HG03159 (cell line): ENCODE results near the gene CENPK.
"Not testable (repeated sequence)": the region's sequence is repeated elsewhere in the genome, so short reads cannot be mapped to it uniquely, and the experiment has no call there.

Experiments used
- ATAC-seq: cut with Tn5 transposase; IDR thresholded peaks from one replicate; pipeline ENCODE4 v1.9.1; 2021; ENCODE audit warnings: mild to moderate bottlenecking, moderate library complexity; ENCODE audit not compliant: unreplicated experiment

The CENPK gene, protein sequence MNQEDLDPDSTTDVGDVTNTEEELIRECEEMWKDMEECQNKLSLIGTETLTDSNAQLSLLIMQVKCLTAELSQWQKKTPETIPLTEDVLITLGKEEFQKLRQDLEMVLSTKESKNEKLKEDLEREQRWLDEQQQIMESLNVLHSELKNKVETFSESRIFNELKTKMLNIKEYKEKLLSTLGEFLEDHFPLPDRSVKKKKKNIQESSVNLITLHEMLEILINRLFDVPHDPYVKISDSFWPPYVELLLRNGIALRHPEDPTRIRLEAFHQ

GRCh38 chr5:65562731-65563701 lies at the start of gene CENPK, which contains the start of gene PPWD1:
TSS of gene CENPK (minus strand) at chr5:65563168. CDS start at chr5:65554907, 8,261 bp downstream.
TSS of gene PPWD1 (plus strand) at chr5:65563296. CDS start at chr5:65563311, 15 bp downstream.
- peak; percentile 99 for ATAC-seq

GRCh38 chr5:65612298-65612907 lies 49.4 kb upstream of the CENPK start:
- no peak for ATAC-seq

DNA sequence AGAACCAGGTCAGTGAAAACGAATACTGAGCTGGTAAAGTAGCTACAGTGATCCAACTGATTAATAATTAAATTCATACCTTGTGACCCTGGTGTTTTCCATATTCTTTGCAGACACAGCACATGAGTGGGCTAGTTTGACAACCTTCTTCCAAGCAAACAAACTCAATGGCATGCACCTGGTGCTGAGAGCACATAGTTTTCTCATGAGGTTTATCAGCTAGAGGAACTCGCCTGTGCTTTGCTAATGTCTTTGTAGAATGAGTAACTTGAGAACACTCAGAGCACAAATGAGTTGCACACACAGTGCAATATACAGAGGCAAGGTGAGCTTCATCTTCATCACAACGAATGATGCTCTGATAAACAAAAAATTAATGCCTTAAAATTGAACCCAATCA lies 48.6 kb upstream of the CENPK start:
- no peak for ATAC-seq

- ATAC-seq, result not testable (repeated sequence)
Observed at GRCh38 chr5:65601761-65602160, 38.8 kb upstream of the CENPK start.

- ATAC-seq, result no peak
Observed at GRCh38 chr5:65588694-65589093, 25.7 kb upstream of the CENPK start.

GRCh38 chr5:65577141-65577540 lies 14.2 kb upstream of the CENPK start:
- no peak for ATAC-seq

DNA sequence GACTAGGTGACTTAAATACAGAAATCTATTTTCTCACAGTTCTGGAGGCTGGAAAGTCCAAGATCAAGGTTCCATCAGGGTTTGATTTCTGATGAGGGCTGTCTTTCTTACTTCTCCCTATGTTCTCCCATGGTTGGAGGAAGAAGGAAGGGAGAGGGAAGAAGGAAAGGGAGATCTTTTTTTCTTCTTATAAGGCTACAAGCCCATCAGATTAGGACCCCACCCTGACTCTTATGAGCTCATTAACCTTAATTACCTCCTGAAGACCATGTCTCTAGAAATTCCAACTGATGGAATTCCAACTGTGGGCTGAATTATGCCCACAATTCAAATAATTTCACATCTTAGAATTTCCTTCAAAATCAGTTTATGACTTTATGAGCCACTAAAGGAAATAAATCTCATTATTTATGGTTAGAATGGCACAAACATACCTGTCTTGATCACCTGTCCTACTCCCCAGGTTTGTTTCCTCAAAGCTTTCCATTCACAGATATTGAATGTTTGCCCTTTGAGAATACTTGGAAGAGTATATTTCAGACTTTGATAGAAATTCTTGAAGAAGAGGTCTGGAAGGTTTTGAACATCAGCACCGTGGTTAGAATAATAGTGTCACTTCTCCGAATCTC lies 7.7 kb upstream of the CENPK start:
- no peak for ATAC-seq

- no peak for ATAC-seq
Observed at GRCh38 chr5:65566505-65566904, 3.5 kb upstream of the CENPK start.

DNA sequence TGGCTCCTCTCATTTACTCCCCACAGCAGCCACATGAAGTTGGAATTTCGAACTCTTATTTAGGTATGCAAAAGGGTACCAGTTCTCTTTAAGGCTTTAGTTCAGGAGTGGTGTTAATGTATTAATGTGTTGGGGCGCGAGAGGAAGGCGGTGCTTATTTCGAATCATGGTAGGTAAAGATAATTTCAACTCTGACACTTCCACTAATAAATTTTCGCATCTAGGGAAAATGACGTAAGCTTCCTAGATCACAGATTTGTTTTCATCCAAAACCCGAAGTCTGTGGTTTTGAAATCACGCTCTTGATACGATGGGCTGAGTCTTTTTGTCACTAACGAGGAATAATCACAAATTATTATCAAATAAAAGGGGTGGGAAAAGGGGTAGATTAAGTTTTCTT lies 809 bp upstream of the CENPK start:
- ATAC-seq, result no peak

- no peak for ATAC-seq
Observed at GRCh38 chr5:65556718-65557117, 6.2 kb downstream of the CENPK start.

DNA sequence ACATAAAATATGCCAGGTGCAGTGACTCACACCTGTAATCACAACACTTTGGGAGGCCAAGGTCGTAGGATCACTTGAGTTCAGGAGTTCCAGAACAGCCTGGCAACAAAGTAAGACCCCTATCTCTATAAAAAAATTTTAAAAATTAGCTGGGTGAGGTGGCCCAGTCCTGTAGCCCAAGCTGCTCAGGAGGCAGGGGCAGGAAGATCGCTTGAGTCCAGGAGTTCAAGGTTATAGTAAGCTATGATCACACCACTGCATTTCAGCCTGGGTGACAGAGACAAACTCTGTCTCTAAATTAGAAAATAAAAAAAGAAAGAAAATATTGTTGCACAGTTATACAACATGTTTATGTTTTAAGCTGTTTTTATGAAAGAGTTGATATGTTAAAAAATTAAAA lies 6.8 kb downstream of the CENPK start:
- ATAC-seq, result no peak

- ATAC-seq, result no peak
Observed at GRCh38 chr5:65555287-65555686, 7.7 kb downstream of the CENPK start.

DNA sequence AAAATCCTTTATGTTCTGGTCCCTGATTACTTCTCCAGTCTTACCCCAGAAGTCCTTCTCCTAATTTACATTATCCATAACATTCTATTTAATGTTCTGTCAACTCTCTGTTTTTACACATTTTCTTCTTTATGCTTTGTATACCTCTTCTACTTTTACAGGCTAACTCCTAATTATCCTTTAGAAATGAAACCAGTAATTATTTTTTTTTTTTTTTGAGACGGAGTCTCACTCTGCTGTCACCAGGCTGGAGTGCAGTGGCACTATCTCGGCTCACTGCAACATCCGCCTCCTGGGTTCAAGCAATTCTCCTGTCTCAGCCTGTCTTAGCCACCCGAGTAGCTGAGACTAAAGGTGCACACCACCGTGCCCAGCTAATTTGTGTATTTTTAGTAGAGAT lies 9.0 kb downstream of the CENPK start:
- ATAC-seq, result no peak

DNA sequence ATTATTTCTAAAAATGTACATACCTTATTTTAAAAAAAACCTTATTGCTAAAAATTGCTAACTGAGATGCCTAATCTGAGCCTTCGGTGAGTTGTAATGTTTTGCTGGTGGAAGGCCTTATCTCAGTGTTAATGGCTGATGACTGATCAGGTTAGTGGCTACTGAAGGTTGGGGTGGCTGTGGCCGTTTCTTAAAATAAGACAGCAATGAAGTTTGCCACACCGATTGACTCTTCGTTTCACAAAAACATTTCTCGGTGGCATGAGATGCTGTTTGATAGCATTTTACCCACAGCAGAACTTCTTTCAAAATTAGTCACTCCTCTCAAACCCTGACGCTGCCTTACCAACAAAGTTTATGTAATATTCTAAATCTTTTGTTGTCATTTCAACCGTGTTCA lies 14.7 kb downstream of the CENPK start:
- no peak for ATAC-seq

GRCh38 chr5:65546141-65546540 lies 16.8 kb downstream of the CENPK start:
- no peak for ATAC-seq

- ATAC-seq, result no peak
Observed at GRCh38 chr5:65544473-65544872, 18.5 kb downstream of the CENPK start.

GRCh38 chr5:65539827-65540226 lies 23.1 kb downstream of the CENPK start:
- ATAC-seq, result no peak

- ATAC-seq, result no peak
Observed at GRCh38 chr5:65535529-65535987, 27.4 kb downstream of the CENPK start.

- no peak for ATAC-seq
Observed at GRCh38 chr5:65530904-65531303, 32.1 kb downstream of the CENPK start.

GRCh38 chr5:65525726-65526125 lies 37.2 kb downstream of the CENPK start:
- ATAC-seq, result no peak
